22Rv1 (cell line): ENCODE measurements around the gene SMYD3.

Experiments used
- ZFX ChIP-seq: fragments of 450-650 bp; IDR thresholded peaks from 2 replicates; pipeline ENCODE4 v1.6.1; 2017; ENCODE audit warnings: antibody characterized with exemption, borderline replicate concordance
- TF ChIP-seq, protein P1 (sequence below): fragments of 450-650 bp; IDR thresholded peaks from 2 replicates; pipeline ENCODE4 v1.5.1; 2017; ENCODE audit warnings: mild to moderate bottlenecking

DNA sequence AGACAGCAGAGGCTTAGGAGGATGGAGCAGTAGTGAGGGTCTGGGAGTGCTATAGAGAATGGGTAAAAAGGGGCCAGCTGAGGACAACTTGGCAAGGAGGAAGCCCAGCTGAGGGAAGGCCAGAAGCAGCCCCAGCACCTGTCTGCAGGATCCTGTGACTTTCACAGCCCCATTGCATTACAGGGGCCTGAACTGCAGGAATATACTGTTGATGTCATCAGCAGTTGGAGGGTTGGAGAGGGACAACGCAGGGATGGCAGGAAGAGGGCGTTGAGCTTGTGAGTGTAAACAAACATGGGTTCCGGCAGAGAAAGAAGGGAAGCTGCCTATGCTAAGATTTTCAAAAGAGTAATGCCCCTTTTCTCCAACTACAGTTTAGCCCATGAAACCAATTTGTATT lies 628.5 kb downstream of the SMYD3 start:
- TF ChIP-seq, protein P1, sequence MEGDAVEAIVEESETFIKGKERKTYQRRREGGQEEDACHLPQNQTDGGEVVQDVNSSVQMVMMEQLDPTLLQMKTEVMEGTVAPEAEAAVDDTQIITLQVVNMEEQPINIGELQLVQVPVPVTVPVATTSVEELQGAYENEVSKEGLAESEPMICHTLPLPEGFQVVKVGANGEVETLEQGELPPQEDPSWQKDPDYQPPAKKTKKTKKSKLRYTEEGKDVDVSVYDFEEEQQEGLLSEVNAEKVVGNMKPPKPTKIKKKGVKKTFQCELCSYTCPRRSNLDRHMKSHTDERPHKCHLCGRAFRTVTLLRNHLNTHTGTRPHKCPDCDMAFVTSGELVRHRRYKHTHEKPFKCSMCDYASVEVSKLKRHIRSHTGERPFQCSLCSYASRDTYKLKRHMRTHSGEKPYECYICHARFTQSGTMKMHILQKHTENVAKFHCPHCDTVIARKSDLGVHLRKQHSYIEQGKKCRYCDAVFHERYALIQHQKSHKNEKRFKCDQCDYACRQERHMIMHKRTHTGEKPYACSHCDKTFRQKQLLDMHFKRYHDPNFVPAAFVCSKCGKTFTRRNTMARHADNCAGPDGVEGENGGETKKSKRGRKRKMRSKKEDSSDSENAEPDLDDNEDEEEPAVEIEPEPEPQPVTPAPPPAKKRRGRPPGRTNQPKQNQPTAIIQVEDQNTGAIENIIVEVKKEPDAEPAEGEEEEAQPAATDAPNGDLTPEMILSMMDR, result no peak
- no peak for TF ChIP-seq ZFX
